ENCODE data around the gene FOXC2. TPM values are rescaled to one million over a fixed set of nuclear protein-coding genes. Genes with fewer than 3 reads are reported as not detected.

Gene FOXC2
- total RNA-seq, 1 donor from 2014 or later = 0.45 TPM

DNA sequence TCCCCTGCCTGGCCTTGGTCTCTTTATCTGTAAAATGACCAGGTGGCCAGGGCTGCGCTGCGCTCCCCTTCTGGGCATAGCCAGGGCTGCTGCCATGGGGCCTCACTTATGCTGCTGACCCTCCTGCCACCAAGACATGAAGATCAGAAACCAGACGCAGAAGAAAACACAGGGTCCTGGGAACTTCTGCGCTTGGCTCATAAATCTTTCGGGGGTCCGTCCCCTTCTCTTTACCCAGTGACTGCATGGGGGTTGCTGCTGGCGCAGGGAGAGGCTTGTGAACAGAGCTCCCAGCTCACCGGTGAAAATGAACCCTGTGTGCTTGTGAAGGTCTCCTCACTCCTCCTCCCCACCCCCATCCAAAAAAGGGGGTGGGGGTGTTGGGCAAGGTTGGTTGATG lies 6.0 kb downstream of the FOXC2 start:
- DNase-seq (ENCODE audit: low read depth) = no peak

GRCh38 chr16:86573215-86573614 lies 6.6 kb downstream of the FOXC2 start:
- no peak for DNase-seq (ENCODE audit: low read depth)

GRCh38 chr16:86573646-86574508 lies 7.2 kb downstream of the FOXC2 start:
- DNase-seq (ENCODE audit: low read depth) = no peak

GRCh38 chr16:86574646-86575045 lies 8.0 kb downstream of the FOXC2 start:
- no peak for DNase-seq (ENCODE audit: low read depth)

DNA sequence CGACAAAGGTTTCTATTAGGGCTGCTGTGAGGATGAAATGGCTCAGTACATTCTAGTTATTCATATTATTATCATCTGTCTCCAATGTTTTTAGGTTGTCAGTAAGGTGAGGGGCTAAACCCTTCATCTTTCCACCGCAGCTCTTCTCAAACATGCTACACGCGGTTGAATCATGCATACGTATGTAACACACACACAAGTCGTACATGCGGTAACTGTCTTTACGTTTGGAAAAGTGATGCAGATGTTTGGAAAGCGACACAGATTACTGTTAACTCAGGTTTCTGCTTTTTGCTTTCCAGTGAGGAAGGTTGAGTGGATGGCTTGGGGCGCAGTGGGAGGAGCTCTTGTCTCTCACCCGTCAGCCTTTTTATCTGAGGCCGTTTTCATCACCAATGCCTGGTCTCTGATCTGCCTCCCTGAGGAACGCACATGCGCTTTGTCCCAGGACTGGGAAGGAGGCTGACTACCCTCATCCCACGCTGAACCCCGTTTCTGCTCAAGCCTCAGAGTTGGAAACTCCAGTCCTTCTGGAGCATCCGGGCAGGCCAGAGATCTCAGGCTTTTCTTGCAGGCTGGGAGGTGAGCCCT lies 8.6 kb downstream of the FOXC2 start:
- no peak for DNase-seq (ENCODE audit: low read depth)

- peak; percentile 92 for DNase-seq (ENCODE audit: low read depth)
Measured at GRCh38 chr16:86575754-86576557, 9.3 kb downstream of the FOXC2 start.

- DNase-seq (ENCODE audit: low read depth) = no peak
Measured at GRCh38 chr16:86576591-86577313, 10.1 kb downstream of the FOXC2 start.

DNA sequence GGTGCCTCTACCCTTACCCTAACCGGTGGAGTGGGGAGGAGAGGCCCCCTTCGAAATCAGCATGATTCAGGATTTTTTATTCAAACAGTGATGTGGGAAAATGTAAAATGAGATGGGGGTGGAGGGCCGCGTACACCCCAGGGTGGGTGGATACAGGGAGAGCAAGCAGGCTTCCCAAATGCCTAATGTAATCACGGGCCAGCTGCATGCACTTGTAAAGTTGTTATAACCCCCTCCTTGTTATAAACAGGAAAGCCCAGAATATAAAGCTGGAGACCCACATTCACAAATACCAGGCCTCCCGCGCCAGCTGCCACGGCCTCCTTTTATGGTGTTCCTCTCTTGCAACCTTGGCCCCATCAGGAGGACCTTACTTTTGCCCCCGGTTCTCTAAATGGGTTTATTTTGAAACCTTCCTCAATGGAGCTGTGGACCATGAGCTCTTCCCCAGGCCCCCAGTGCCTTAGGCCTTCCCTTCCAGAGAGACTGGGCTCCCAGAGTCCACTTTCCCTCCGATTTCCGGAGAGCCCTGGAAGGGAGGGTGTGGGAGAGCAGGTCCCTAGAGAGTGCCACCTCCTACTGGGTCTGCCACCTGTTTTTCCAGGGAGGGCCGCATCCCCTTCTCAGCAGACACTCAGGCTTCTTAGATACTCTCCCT lies 10.8 kb downstream of the FOXC2 start:
- no peak for DNase-seq (ENCODE audit: low read depth)

GRCh38 chr16:86578061-86578599 lies 11.5 kb downstream of the FOXC2 start, which contains the start of gene FOXL1:
Gene FOXL1, plus strand, starts transcription at chr16:86578549. Its CDS starts 175 bp downstream, at chr16:86578724.
- no peak for DNase-seq (ENCODE audit: low read depth)

- DNase-seq (ENCODE audit: low read depth) = no peak
Measured at GRCh38 chr16:86578611-86579267, 12.1 kb downstream of the FOXC2 start.

DNA sequence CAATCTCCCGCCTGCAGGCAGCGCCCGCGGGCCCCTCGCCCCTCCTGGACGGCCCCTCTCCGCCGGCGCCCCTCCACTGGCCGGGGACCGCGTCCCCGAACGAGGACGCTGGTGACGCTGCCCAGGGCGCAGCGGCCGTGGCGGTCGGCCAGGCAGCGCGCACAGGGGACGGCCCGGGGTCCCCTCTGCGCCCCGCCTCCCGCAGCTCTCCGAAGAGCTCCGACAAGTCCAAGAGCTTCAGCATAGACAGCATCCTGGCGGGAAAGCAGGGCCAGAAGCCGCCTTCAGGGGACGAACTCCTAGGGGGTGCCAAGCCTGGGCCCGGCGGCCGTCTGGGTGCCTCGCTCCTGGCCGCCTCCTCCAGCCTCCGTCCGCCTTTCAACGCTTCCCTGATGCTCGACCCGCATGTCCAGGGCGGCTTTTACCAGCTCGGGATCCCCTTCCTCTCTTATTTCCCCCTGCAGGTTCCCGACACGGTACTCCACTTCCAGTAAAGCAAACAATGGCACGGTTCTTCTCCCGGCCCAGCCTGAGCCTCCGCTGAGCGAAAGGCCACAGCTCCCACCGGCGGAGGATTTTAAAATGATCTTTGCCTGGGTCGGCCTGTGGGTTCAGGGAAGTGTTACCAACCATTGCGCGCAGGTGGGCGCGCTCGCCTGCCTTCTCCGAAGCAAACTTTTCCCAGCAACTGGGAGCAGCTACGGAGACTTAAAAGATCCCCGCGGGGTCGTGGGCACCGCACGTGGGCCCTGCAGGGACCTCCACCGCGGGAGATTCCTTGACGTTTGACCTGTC lies 12.8 kb downstream of the FOXC2 start:
- DNase-seq (ENCODE audit: low read depth) = no peak

DNA sequence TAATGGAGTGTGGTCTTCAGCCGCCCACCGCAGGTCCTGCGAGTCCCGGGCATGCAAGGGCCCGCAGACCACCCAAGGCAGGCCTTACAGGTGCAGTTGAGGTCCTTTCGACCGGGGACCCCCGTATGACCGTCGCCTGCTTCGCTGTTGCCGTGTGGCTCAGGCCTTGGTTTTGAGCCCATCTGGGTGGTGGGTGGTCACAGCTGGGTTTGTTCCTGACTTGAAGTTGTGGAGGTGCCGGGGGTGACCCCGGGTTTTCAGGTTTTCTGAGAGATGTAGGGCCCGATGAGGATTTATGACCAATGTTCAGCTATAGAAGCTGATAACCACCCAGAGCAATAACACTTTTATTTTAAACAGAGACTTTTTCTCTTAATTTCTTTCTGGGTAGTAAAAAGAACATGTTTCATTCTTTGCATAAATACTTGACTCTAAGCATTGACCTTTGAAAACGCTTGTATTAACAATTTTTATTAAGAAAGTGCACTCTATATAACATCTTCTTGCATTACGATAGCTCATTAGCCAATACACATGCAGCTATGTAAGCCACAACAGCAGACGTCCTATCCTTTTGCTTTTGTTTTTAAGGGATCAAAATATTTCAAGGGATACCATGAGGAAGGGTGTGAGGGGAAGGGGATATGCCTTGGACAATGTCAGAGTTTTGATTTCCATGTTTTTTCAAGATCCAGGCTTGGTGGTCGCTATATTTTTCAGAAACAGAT lies 13.6 kb downstream of the FOXC2 start:
- DNase-seq (ENCODE audit: low read depth) = no peak

- no peak for DNase-seq (ENCODE audit: low read depth)
Measured at GRCh38 chr16:86580791-86581170, 14.2 kb downstream of the FOXC2 start.

- DNase-seq (ENCODE audit: low read depth) = no peak
Measured at GRCh38 chr16:86581458-86581857, 14.8 kb downstream of the FOXC2 start.

DNA sequence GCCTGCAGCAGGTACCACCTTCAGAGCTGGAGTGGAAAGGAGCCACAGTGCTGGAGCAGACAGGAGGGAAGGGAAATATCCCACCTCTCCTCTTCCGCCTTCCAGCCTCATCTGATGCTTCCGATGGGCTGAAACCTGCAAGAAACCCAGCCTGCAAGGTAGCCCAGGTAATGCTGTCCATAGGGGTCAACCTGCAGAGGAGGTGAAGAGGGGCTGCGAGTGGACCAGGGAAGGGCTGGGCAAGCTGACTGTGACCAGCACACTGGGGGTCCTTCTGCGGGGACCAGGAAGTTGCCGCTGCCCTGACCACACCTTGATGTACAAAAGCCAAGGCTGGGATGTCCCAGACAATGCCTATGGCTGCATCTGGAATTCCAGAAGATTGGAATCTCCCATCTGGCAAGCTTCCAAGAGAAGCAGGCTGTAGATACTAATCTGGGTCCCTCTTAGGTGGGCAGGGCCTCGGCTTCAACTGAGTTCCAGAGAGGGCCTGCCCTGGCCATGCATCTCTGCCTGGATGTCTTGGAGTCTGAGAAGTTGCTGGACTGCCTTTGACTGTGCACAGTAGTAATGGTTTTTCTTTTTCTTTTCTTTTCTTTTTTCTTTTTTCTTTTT lies 17.5 kb downstream of the FOXC2 start:
- DNase-seq (ENCODE audit: low read depth) = no peak

DNA sequence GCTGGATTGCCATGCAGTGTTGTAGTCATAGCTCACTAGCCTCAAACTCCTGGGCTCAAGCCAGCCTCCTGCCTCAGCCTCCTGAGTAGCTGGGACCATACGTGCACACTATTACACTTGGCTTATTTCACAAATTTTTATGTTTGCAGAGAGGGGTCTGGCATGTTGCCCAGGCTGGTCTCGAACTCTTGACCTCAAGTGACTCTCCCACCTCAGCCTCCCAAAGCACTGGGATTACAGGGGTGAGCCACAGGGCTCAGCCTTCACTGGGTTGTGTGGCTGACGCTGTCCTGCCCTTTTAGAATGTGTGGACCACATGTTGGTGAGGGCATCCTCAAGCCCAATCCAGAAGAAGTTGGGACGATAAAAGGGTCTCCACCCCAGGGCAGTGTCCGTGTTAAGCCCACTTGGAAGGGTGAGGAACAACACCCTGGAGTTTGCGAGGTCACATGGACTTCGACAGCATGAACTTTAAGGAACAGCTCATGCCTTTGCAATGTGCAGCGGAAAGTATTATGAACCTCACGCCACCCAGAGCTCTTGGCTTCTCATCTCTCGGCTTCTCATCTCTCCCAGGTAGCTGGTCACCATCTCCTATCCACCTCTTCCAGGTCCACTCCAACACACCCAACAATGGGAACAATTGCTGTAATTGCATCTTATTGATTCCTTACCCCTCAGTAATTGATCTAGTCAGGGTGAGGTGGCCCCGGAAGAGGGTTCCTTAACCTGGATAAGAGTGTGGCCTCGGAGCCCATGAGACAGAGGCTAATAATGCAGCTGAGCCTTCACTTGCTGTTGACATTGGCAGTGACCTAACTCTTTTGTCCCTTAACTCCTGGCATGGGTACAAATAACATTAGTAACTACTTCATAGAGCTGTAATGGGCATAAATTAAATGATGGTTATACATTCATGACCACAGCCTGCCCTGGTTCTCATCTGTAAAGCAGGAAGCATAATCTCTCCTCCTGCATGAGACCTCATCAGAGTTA lies 18.4 kb downstream of the FOXC2 start:
- no peak for DNase-seq (ENCODE audit: low read depth)
